Gastroesophageal sphincter (tissue), 3 donors: ENCODE results near the gene ZSWIM3.

Source experiments
- EP300 ChIP-seq: sonication (generic); formaldehyde crosslinking; IDR thresholded peaks from one replicate; pipeline ENCODE4 v1.6.1; 2017; ENCODE audit warnings: antibody characterized with exemption, mild to moderate bottlenecking
- POLR2A ChIP-seq, 2 donors: fragments of 450-650 bp; IDR thresholded peaks; one replicate each; pipeline ENCODE4 v1.6.1; 2017; ENCODE audit warnings: antibody characterized with exemption in 2 of 2, mild to moderate bottlenecking in 2 of 2, moderate library complexity in 1 of 2
- POLR2AphosphoS5 ChIP-seq: sonication (generic); formaldehyde crosslinking; IDR thresholded peaks from one replicate; pipeline ENCODE4 v1.6.1; 2017; ENCODE audit warnings: antibody characterized with exemption
- TF ChIP-seq, protein P1 (sequence below), 4 experiments: fragments of 200-600 bp in 2 of 4; fragments of 450-650 bp in 2 of 4; sonication (generic) in 1 of 4; IDR thresholded peaks; one replicate each; pipeline ENCODE4 v1.5.1; 2017 to 2019; ENCODE audit warnings: antibody characterized with exemption in 4 of 4, mild to moderate bottlenecking in 2 of 4, moderate library complexity in 2 of 4

DNA sequence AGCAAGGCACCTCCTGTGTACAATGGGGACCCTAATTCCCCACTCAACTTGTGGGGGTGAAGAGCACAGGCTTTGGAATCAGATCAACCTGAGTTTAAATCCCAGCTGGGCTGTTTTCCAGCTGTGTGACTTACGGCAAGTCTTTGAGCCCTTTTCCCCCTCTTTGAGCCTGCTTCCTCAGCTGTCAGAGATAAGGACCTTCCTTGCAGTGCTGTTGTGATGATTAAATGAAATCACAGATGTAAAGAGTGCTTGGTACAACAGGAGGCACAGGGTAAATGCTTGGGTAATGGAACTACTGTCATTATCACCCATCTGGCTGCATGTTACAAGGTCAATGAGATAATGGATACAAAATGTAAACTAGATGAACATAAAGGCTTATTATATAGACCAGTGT lies 20.6 kb upstream of the ZSWIM3 start:
- TF ChIP-seq, protein P1, sequence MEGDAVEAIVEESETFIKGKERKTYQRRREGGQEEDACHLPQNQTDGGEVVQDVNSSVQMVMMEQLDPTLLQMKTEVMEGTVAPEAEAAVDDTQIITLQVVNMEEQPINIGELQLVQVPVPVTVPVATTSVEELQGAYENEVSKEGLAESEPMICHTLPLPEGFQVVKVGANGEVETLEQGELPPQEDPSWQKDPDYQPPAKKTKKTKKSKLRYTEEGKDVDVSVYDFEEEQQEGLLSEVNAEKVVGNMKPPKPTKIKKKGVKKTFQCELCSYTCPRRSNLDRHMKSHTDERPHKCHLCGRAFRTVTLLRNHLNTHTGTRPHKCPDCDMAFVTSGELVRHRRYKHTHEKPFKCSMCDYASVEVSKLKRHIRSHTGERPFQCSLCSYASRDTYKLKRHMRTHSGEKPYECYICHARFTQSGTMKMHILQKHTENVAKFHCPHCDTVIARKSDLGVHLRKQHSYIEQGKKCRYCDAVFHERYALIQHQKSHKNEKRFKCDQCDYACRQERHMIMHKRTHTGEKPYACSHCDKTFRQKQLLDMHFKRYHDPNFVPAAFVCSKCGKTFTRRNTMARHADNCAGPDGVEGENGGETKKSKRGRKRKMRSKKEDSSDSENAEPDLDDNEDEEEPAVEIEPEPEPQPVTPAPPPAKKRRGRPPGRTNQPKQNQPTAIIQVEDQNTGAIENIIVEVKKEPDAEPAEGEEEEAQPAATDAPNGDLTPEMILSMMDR (IDR thresholded peaks at IDR 0.05): no peak
- TF ChIP-seq POLR2A (IDR thresholded peaks at IDR 0.05) (no peak), EP300 (no peak), POLR2AphosphoS5 (no peak)
